Stomach (tissue), 9 donors: ENCODE data around the gene GLYATL1. TPM values are rescaled to one million over a fixed set of nuclear protein-coding genes. Genes with fewer than 3 reads are reported as not detected.

Source experiments
- DNase-seq, 2 donors: peaks; one replicate each; pipeline versions ENCODE4 v3.0.0 to v3.0.0-alpha.2; 2013 to 2019
- H3K27ac ChIP-seq, 5 donors: fragments of 200-600 bp in 4 of 5; sonication (generic) in 4 of 5; one replicate each; pipeline ENCODE4 v1.5.1; 2013 to 2019; ENCODE audit warnings: mild to moderate bottlenecking in 1 of 5, moderate library complexity in 1 of 5
- H3K27me3 ChIP-seq, 3 donors: fragments of 200-600 bp; sonication (generic); one replicate each; pipeline ENCODE4 v1.5.1; 2017 to 2019; ENCODE audit warnings: mixed run types in 1 of 3
- H3K36me3 ChIP-seq, 4 donors: fragments of 200-600 bp; sonication (generic); 1 replicate in 3 of 4; 2 replicates in 1 of 4; pipeline ENCODE4 v1.5.1; 2016 to 2019
- H3K4me1 ChIP-seq, 4 donors: fragments of 200-600 bp; sonication (generic); one replicate each; pipeline ENCODE4 v1.5.1; 2016 to 2019
- H3K4me3 ChIP-seq, 4 donors: fragments of 200-600 bp; sonication (generic) in 3 of 4; one replicate each; pipeline ENCODE4 v1.5.1; 2016 to 2019; ENCODE audit warnings: mild to moderate bottlenecking in 1 of 4
- H3K9me3 ChIP-seq, 4 donors: fragments of 200-600 bp; sonication (generic); one replicate each; pipeline ENCODE4 v1.5.1; 2016 to 2019
- CTCF ChIP-seq, 7 experiments: fragments of 450-650 bp in 4 of 7; fragments of 200-600 bp in 3 of 7; sonication (generic) in 3 of 7; IDR thresholded peaks; one replicate each; pipeline ENCODE4 v1.5.1; 2016 to 2019; ENCODE audit warnings: antibody characterized with exemption in 7 of 7, control low read depth in 2 of 7, mild to moderate bottlenecking in 1 of 7
- EP300 ChIP-seq: sonication (generic); formaldehyde crosslinking; IDR thresholded peaks from one replicate; pipeline ENCODE4 v1.6.1; 2017; ENCODE audit warnings: antibody characterized with exemption
- POLR2A ChIP-seq, 4 donors: fragments of 450-650 bp; IDR thresholded peaks; one replicate each; pipeline ENCODE4 v1.6.1; 2016; ENCODE audit warnings: antibody characterized with exemption in 4 of 4, control low read depth in 2 of 4, mild to moderate bottlenecking in 1 of 4, moderate library complexity in 1 of 4
- POLR2AphosphoS5 ChIP-seq, 3 donors: sonication (generic); formaldehyde crosslinking; IDR thresholded peaks; one replicate each; pipeline ENCODE4 v1.6.1; 2016; ENCODE audit warnings: antibody characterized with exemption in 3 of 3
- WGBS, 5 donors: extraction: QIAGEN DNeasy Blood & Tissue Kit in 3 of 5; methylation state at CpG; one replicate each; pipeline versions ENCODE4 v1.1.5 to v1.1.7; 2013 to 2018; 5-methylcytosine and 5-hydroxymethylcytosine counted together
- intact Hi-C: fragments of 100-400 bp; cut with DNase I; formaldehyde crosslinking; loops from one replicate; pipeline ENCODE4 v1.15.1; 2023; ENCODE audit warnings: low total_unique reads
- polyA plus RNA-seq, 3 donors: library from polyadenylated mRNA; stranded (reverse); fragments of 200-250 nt; gene quantifications; one replicate each; pipeline ENCODE4 v1.2.3, GENCODE V29; 2013
- total RNA-seq, 5 donors: library from RNA; depleted of rRNA; stranded (reverse); fragments of >200 nt; gene quantifications; one replicate each; pipeline versions ENCODE4 v1.1.0 to v1.2.3, GENCODE V29; 2014 to 2016
- donor health status: healthy with polysubstance abuse.
- donor health status: Bipolar disorder and iron deficiency.
- donor health status: healthy.

GLYATL1 gene
- total and polyA plus RNA-seq, 8 donors, result 0.73 to 13.4 (median 1.4) TPM; not detected in 3

GRCh38 chr11:58917159-58917783 is 22.0 kb upstream of the GLYATL1 start:
- Histone ChIP-seq H3K36me3 (no peaks in the 10 kb centered on the region), H3K4me1 (no peaks in the 10 kb centered on the region), H3K4me3 (no peak overlapping the region), H3K9me3 (peaks cover 0 to 27% (median 22%) of the 10 kb centered on the region in 4 donors), H3K27ac (no peak overlapping the region), H3K27me3 (no peaks in the 10 kb centered on the region)
- TF ChIP-seq POLR2A (IDR thresholded peaks at IDR 0.05), result no peak
- no peak for TF ChIP-seq POLR2AphosphoS5 (IDR thresholded peaks at IDR 0.05)
- TF ChIP-seq CTCF (IDR thresholded peaks at IDR 0.05), result no peak
- no peak for TF ChIP-seq EP300
- no peak for DNase-seq
- 63 to 89% (median 68%) methylated on average over 3 of the region's 3 CpGs for WGBS, 5 donors
- intact Hi-C loops, result no loop called here

GRCh38 chr11:58919561-58919960 is 19.7 kb upstream of the GLYATL1 start:
- whole genome bisulfite sequencing, 5 donors, result 84 to 97% (median 91%) methylated on average over 6 of the region's 6 CpGs
- DNase-seq, result no peak
- peaks cover 0 to 14% (median 12%) of the 10 kb centered on the region in 4 donors for H3K4me1 ChIP-seq
- peaks cover 0 to 27% (median 22%) of the 10 kb centered on the region in 4 donors for H3K9me3 ChIP-seq
- peak overlapping the region in 1 of 5 donors; percentile 64 for H3K27ac ChIP-seq
- intact Hi-C loops, result no loop called here
- H3K27me3 ChIP-seq, result no peaks in the 10 kb centered on the region
- no peak overlapping the region for H3K4me3 ChIP-seq
- H3K36me3 ChIP-seq, result no peaks in the 10 kb centered on the region
- TF ChIP-seq POLR2A (IDR thresholded peaks at IDR 0.05) (no peak), EP300 (no peak), POLR2AphosphoS5 (IDR thresholded peaks at IDR 0.05) (no peak), CTCF (IDR thresholded peaks at IDR 0.05) (no peak)

GRCh38 chr11:58919980-58920379 is 19.3 kb upstream of the GLYATL1 start:
- intact Hi-C loops, result no loop called here

GRCh38 chr11:58921778-58922390 is 17.4 kb upstream of the GLYATL1 start:
- Histone ChIP-seq H3K4me1 (peaks cover 0 to 14% (median 12%) of the 10 kb centered on the region in 4 donors), H3K4me3 (no peak overlapping the region), H3K9me3 (peaks cover 0 to 20% (median 11%) of the 10 kb centered on the region in 4 donors), H3K36me3 (no peaks in the 10 kb centered on the region), H3K27me3 (no peaks in the 10 kb centered on the region), H3K27ac (peak overlapping the region in 1 of 5 donors; percentile 40)
- DNase-seq, result no peak
- TF ChIP-seq EP300 (no peak), POLR2A (IDR thresholded peaks at IDR 0.05) (no peak), POLR2AphosphoS5 (IDR thresholded peaks at IDR 0.05) (no peak), CTCF (IDR thresholded peaks at IDR 0.05) (no peak)
- 66 to 84% (median 71%) methylated on average over 5 of the region's 5 CpGs for WGBS, 5 donors
- intact Hi-C loops, result no loop called here

More at GRCh38 chr11:58919980-58920379, 19.3 kb upstream of the GLYATL1 start:
- H3K4me3 ChIP-seq, result no peak overlapping the region
- TF ChIP-seq POLR2AphosphoS5 (IDR thresholded peaks at IDR 0.05) (no peak), EP300 (no peak), CTCF (IDR thresholded peaks at IDR 0.05) (no peak), POLR2A (IDR thresholded peaks at IDR 0.05) (no peak)
- H3K4me1 ChIP-seq, result peaks cover 0 to 14% (median 12%) of the 10 kb centered on the region in 4 donors
- peak overlapping the region in 1 of 5 donors; percentile 64 for H3K27ac ChIP-seq
- peak in 1 of 2 donors; percentile 44 for DNase-seq
- WGBS, 5 donors, result 56 to 71% (median 60%) methylated on average over 2 of the region's 2 CpGs
- no peaks in the 10 kb centered on the region for H3K36me3 ChIP-seq
- H3K9me3 ChIP-seq, result peaks cover 0 to 27% (median 22%) of the 10 kb centered on the region in 4 donors
- H3K27me3 ChIP-seq, result no peaks in the 10 kb centered on the region
